Neural cell (in vitro differentiated cells): ENCODE data around the gene REXO5. TPM values are rescaled to one million over a fixed set of nuclear protein-coding genes. Genes with fewer than 3 reads are reported as not detected.
"Not testable (repeated sequence)": the region's sequence is repeated elsewhere in the genome, so short reads cannot be mapped to it uniquely, and the experiment has no call there.

ENCODE experiments used
- H2AFZ ChIP-seq: fragments of 200-600, 300-800 bp; sonication (generic), shearing (Covaris generic); 2 replicates; pipeline ENCODE4 v1.6.0; 2014; ENCODE audit warnings: low read depth, mild to moderate bottlenecking, antibody characterized with exemption, low read length, moderate library complexity
- H3F3A ChIP-seq: fragments of 200-600 bp; shearing (Covaris generic); 2 replicates; pipeline ENCODE4 v1.6.1; 2016; ENCODE audit warnings: mild to moderate bottlenecking, moderate library complexity, mixed read lengths, antibody characterized with exemption, low read length; ENCODE audit not compliant: insufficient read depth, poor library complexity, severe bottlenecking
- H3K27ac ChIP-seq: fragments of 200-600, 300-800 bp; sonication (generic), shearing (Covaris generic); 2 replicates; pipeline ENCODE4 v1.5.1; 2014; ENCODE audit warnings: mild to moderate bottlenecking, low read length, moderate library complexity
- H3K27me3 ChIP-seq: fragments of 300-800, 200-600 bp; sonication (generic), shearing (Covaris generic); 2 replicates; pipeline ENCODE4 v1.6.0; 2014; ENCODE audit warnings: mild to moderate bottlenecking, low read depth, low read length, moderate library complexity; ENCODE audit not compliant: insufficient read depth
- H3K36me3 ChIP-seq: fragments of 300-800, 200-600 bp; sonication (generic), shearing (Covaris generic); 2 replicates; pipeline ENCODE4 v1.5.1; 2014; ENCODE audit warnings: mild to moderate bottlenecking, antibody characterized with exemption, low read length, moderate library complexity; ENCODE audit not compliant: insufficient read depth
- H3K4me2 ChIP-seq: fragments of 300-800, 200-600 bp; sonication (generic), shearing (Covaris generic); 2 replicates; pipeline ENCODE4 v1.6.0; 2014; ENCODE audit warnings: mild to moderate bottlenecking, low read length
- H3K4me3 ChIP-seq: fragments of 300-800, 200-600 bp; sonication (generic), shearing (Covaris generic); 2 replicates; pipeline ENCODE4 v1.5.1; 2014; ENCODE audit warnings: mild to moderate bottlenecking, low read length, moderate library complexity
- H3K79me2 ChIP-seq: fragments of 200-600 bp; shearing (Covaris generic); replicated peaks from 2 replicates; pipeline ENCODE4 v1.6.0; 2014; ENCODE audit warnings: mild to moderate bottlenecking, low read length, moderate library complexity; ENCODE audit not compliant: insufficient read depth
- H3K9ac ChIP-seq: fragments of 300-800, 200-600 bp; sonication (generic), shearing (Covaris generic); 2 replicates; pipeline ENCODE4 v1.6.1; 2016; ENCODE audit warnings: mild to moderate bottlenecking, low read length, mixed read lengths
- H3K9me2 ChIP-seq: fragments of 200-600 bp; shearing (Covaris generic); 2 replicates; pipeline ENCODE4 v1.6.1; 2016; ENCODE audit warnings: mild to moderate bottlenecking, low read length, mixed read lengths; ENCODE audit not compliant: insufficient read depth
- H3K9me3 ChIP-seq: fragments of 200-600, 300-800 bp; sonication (generic), shearing (Covaris generic); 2 replicates; pipeline ENCODE4 v1.6.1; 2016; ENCODE audit warnings: mild to moderate bottlenecking, mixed run types, low read length, moderate library complexity, mixed read lengths
- H4K20me1 ChIP-seq: fragments of 200-600 bp; shearing (Covaris generic); 2 replicates; pipeline ENCODE4 v1.6.1; 2016; ENCODE audit warnings: mild to moderate bottlenecking, mixed run types; ENCODE audit not compliant: insufficient read depth
- EP300 ChIP-seq: fragments of 450-650 bp; conservative IDR thresholded peaks from 2 replicates; pipeline ENCODE4 v1.6.1; 2014; ENCODE audit warnings: antibody characterized with exemption, mild to moderate bottlenecking, moderate library complexity; ENCODE audit not compliant: poor library complexity, severe bottlenecking
- EZH2 ChIP-seq: fragments of 200-600, 300-800 bp; shearing (Covaris generic), sonication (generic); IDR thresholded peaks from 2 replicates; pipeline ENCODE4 v1.6.1; 2014; ENCODE audit warnings: antibody characterized with exemption, low read length, borderline replicate concordance, mild to moderate bottlenecking; ENCODE audit not compliant: insufficient read depth, poor library complexity, severe bottlenecking
- MXI1 ChIP-seq: fragments of 450-650 bp; conservative IDR thresholded peaks from 2 replicates; pipeline ENCODE4 v1.6.1; 2014; ENCODE audit warnings: antibody characterized with exemption, mild to moderate bottlenecking; ENCODE audit not compliant: poor library complexity, severe bottlenecking
- POLR2AphosphoS5 ChIP-seq: IDR thresholded peaks from 2 replicates; pipeline ENCODE4 v1.6.1; 2012
- RAD21 ChIP-seq: fragments of 450-650 bp; conservative IDR thresholded peaks from 2 replicates; pipeline ENCODE4 v1.6.1; 2014; ENCODE audit warnings: antibody characterized with exemption, mild to moderate bottlenecking, moderate library complexity
- SMC3 ChIP-seq: fragments of 450-650 bp; conservative IDR thresholded peaks from 2 replicates; pipeline ENCODE4 v1.6.1; 2014; ENCODE audit warnings: antibody characterized with exemption, mild to moderate bottlenecking, moderate library complexity; ENCODE audit not compliant: poor library complexity
- TAF1 ChIP-seq: IDR thresholded peaks from 2 replicates; pipeline ENCODE4 v1.6.1; 2012; ENCODE audit warnings: low read depth
- polyA plus RNA-seq: library from polyadenylated mRNA; depleted of rRNA; stranded (reverse); fragments of >200 nt; gene quantifications from 2 replicates; pipeline ENCODE4 v1.2.3, GENCODE V29; 2014
- TF ChIP-seq, protein P1 (sequence below): IDR thresholded peaks from 2 replicates; pipeline ENCODE4 v1.6.1; 2012; ENCODE audit warnings: borderline replicate concordance
- TF ChIP-seq, protein P2 (sequence below): fragments of 450-650 bp; IDR thresholded peaks from 2 replicates; pipeline ENCODE4 v1.5.1; 2014; ENCODE audit warnings: antibody characterized with exemption, mild to moderate bottlenecking, moderate library complexity; ENCODE audit not compliant: poor library complexity, severe bottlenecking

REXO5 gene
- polyA plus RNA-seq, 1 donor from 2014 or later: 11.2 TPM

DNA sequence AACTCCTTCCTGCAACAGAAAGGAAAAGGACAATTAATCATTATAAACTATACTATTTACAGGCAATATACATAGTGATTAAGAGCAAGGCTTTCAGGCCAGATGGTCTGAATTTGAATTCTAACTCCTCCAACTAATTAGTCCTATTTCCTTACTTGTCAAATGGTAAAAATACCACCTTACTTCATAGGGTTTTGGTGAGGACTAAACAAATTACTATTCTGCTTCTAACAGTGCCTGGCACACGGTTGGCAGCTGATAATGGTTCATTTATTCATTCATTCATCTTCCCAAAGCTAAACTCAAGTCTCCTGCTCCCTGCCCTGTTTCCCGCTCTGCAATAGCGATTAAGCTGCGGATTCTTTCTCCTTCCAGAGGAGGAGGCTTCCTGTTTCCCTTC lies 54.0 kb downstream of the REXO5 start:
- no peak overlapping the region for H3K4me3 ChIP-seq
- H3K9me2 ChIP-seq: no peaks in the 10 kb centered on the region
- peaks cover 9% of the 10 kb centered on the region for H3K36me3 ChIP-seq
- no peaks in the 10 kb centered on the region for H3K9me3 ChIP-seq
- H4K20me1 ChIP-seq: no peaks in the 10 kb centered on the region
- no peaks in the 10 kb centered on the region for H3K27me3 ChIP-seq
- no peak overlapping the region for H3K9ac ChIP-seq
- H2AFZ ChIP-seq: no peak overlapping the region
- no peaks in the 10 kb centered on the region for H3F3A ChIP-seq
- TF ChIP-seq EZH2 (no peak), EP300 (no peak), MXI1 (no peak), RAD21 (no peak), TAF1 (no peak), POLR2AphosphoS5 (no peak), SMC3 (no peak)
- TF ChIP-seq, protein P1, sequence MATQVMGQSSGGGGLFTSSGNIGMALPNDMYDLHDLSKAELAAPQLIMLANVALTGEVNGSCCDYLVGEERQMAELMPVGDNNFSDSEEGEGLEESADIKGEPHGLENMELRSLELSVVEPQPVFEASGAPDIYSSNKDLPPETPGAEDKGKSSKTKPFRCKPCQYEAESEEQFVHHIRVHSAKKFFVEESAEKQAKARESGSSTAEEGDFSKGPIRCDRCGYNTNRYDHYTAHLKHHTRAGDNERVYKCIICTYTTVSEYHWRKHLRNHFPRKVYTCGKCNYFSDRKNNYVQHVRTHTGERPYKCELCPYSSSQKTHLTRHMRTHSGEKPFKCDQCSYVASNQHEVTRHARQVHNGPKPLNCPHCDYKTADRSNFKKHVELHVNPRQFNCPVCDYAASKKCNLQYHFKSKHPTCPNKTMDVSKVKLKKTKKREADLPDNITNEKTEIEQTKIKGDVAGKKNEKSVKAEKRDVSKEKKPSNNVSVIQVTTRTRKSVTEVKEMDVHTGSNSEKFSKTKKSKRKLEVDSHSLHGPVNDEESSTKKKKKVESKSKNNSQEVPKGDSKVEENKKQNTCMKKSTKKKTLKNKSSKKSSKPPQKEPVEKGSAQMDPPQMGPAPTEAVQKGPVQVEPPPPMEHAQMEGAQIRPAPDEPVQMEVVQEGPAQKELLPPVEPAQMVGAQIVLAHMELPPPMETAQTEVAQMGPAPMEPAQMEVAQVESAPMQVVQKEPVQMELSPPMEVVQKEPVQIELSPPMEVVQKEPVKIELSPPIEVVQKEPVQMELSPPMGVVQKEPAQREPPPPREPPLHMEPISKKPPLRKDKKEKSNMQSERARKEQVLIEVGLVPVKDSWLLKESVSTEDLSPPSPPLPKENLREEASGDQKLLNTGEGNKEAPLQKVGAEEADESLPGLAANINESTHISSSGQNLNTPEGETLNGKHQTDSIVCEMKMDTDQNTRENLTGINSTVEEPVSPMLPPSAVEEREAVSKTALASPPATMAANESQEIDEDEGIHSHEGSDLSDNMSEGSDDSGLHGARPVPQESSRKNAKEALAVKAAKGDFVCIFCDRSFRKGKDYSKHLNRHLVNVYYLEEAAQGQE: no peak
- TF ChIP-seq, protein P2, sequence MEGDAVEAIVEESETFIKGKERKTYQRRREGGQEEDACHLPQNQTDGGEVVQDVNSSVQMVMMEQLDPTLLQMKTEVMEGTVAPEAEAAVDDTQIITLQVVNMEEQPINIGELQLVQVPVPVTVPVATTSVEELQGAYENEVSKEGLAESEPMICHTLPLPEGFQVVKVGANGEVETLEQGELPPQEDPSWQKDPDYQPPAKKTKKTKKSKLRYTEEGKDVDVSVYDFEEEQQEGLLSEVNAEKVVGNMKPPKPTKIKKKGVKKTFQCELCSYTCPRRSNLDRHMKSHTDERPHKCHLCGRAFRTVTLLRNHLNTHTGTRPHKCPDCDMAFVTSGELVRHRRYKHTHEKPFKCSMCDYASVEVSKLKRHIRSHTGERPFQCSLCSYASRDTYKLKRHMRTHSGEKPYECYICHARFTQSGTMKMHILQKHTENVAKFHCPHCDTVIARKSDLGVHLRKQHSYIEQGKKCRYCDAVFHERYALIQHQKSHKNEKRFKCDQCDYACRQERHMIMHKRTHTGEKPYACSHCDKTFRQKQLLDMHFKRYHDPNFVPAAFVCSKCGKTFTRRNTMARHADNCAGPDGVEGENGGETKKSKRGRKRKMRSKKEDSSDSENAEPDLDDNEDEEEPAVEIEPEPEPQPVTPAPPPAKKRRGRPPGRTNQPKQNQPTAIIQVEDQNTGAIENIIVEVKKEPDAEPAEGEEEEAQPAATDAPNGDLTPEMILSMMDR: no peak
- no peak overlapping the region for H3K4me2 ChIP-seq
- H3K79me2 ChIP-seq: peaks cover 11% of the 10 kb centered on the region
- no peak overlapping the region for H3K27ac ChIP-seq

GRCh38 chr16:20860995-20861394 lies 54.7 kb downstream of the REXO5 start:
- peaks cover 11% of the 10 kb centered on the region for H3K79me2 ChIP-seq
- H4K20me1 ChIP-seq, H2AFZ ChIP-seq, H3K4me2 ChIP-seq, H3K27me3 ChIP-seq, H3K9me3 ChIP-seq, H3K27ac ChIP-seq, H3K4me3 ChIP-seq, H3F3A ChIP-seq, H3K36me3 ChIP-seq, H3K9me2 ChIP-seq, H3K9ac ChIP-seq: not testable (repeated sequence)
